Astrocyte (in vitro differentiated cells and primary cell): ENCODE results near the gene HOXB2. TPM values are rescaled to one million over a fixed set of nuclear protein-coding genes. Genes with fewer than 3 reads are reported as not detected.

Experiments
- DNase-seq: peaks from one replicate; pipeline ENCODE4 v3.0.0-alpha.2; 2010; ENCODE audit warnings: low read depth
- FAIRE-seq: peaks from 2 replicates; lab custom pipeline; 2011; peaks lifted over from hg19 to GRCh38; lab: Jason Lieb, UNC
- H2AFZ ChIP-seq: 2 replicates; pipeline ENCODE4 v1.6.0; 2012; ENCODE audit warnings: low read depth, low read length, inconsistent platforms
- H3K27ac ChIP-seq: 2 replicates; pipeline ENCODE4 v1.5.1; 2011; ENCODE audit warnings: low read depth, low read length, inconsistent platforms
- H3K27me3 ChIP-seq: 2 replicates; pipeline ENCODE4 v1.6.0; 2011; ENCODE audit warnings: low read length, inconsistent platforms; ENCODE audit not compliant: insufficient read depth
- H3K36me3 ChIP-seq: 2 replicates; pipeline ENCODE4 v1.5.1; 2011; ENCODE audit warnings: low read length, inconsistent platforms; ENCODE audit not compliant: insufficient read depth
- H3K4me1 ChIP-seq: 2 replicates; pipeline ENCODE4 v1.5.1; 2011; ENCODE audit warnings: low read length, inconsistent platforms; ENCODE audit not compliant: insufficient read depth
- H3K4me2 ChIP-seq: 2 replicates; pipeline ENCODE4 v1.6.0; 2012; ENCODE audit warnings: low read length, inconsistent platforms
- H3K4me3 ChIP-seq: 2 replicates; pipeline ENCODE4 v1.5.1; 2011; ENCODE audit warnings: low read depth, mild to moderate bottlenecking, low read length, inconsistent platforms; ENCODE audit not compliant: insufficient read depth
- H3K79me2 ChIP-seq: 2 replicates; pipeline ENCODE4 v1.6.0; 2012; ENCODE audit warnings: mild to moderate bottlenecking, low read length, inconsistent platforms; ENCODE audit not compliant: insufficient read depth
- H3K9ac ChIP-seq: 2 replicates; pipeline ENCODE4 v1.6.0; 2012; ENCODE audit warnings: mild to moderate bottlenecking, low read length, inconsistent platforms
- H3K9me3 ChIP-seq: 2 replicates; pipeline ENCODE4 v1.5.1; 2012; ENCODE audit warnings: low read depth, mild to moderate bottlenecking, low read length, inconsistent platforms; ENCODE audit not compliant: insufficient read depth
- H4K20me1 ChIP-seq: 2 replicates; pipeline ENCODE4 v1.6.0; 2012; ENCODE audit warnings: low read length, inconsistent platforms; ENCODE audit not compliant: insufficient read depth
- H3K27ac Mint-ChIP-seq: one replicate; pipeline ENCODE4 v1.8.0; 2021; ENCODE audit warnings: mild to moderate bottlenecking, mixed read lengths; ENCODE audit not compliant: unreplicated experiment
- H3K27me3 Mint-ChIP-seq: one replicate; pipeline ENCODE4 v1.8.0; 2021; ENCODE audit warnings: low read depth, mixed read lengths; ENCODE audit not compliant: unreplicated experiment
- H3K36me3 Mint-ChIP-seq: one replicate; pipeline ENCODE4 v1.8.0; 2021; ENCODE audit warnings: low read depth, mixed read lengths; ENCODE audit not compliant: unreplicated experiment
- H3K4me1 Mint-ChIP-seq: one replicate; pipeline ENCODE4 v1.8.0; 2021; ENCODE audit warnings: low read depth, mixed read lengths; ENCODE audit not compliant: unreplicated experiment
- H3K4me3 Mint-ChIP-seq: one replicate; pipeline ENCODE4 v1.8.0; 2021; ENCODE audit warnings: mild to moderate bottlenecking, moderate library complexity, mixed read lengths; ENCODE audit not compliant: unreplicated experiment
- H3K9me3 Mint-ChIP-seq: one replicate; pipeline ENCODE4 v1.8.0; 2021; ENCODE audit warnings: mild to moderate bottlenecking, mixed read lengths; ENCODE audit not compliant: unreplicated experiment
- CTCF ChIP-seq: IDR thresholded peaks from 2 replicates; pipeline ENCODE4 v1.5.1; 2011; ENCODE audit warnings: low read depth, mild to moderate bottlenecking, inconsistent platforms, low read length, moderate library complexity; ENCODE audit not compliant: insufficient read depth
- EZH2 ChIP-seq: IDR thresholded peaks from 2 replicates; pipeline ENCODE4 v1.6.1; 2012; ENCODE audit warnings: mild to moderate bottlenecking, low read length, inconsistent platforms; ENCODE audit not compliant: insufficient read depth
- total RNA-seq: library from RNA; stranded (reverse); gene quantifications from 2 replicates; pipeline ENCODE4 v1.2.1, GENCODE V29; 2021

HOXB2 gene
- total RNA-seq, 1 donor from 2014 or later, result 0.41 TPM

GRCh38 chr17:48546924-48547807 is 2.3 kb upstream of the HOXB2 start:
- no peaks in the 10 kb centered on the region for H3K36me3 ChIP-seq
- H3K4me2 ChIP-seq, result peak overlapping the region; percentile 83
- H3K9me3 Mint-ChIP-seq, result peaks cover 14% of the 10 kb centered on the region
- peaks cover 2% of the 10 kb centered on the region for H3K4me1 Mint-ChIP-seq
- peak overlapping the region; percentile 9 for H3K4me3 ChIP-seq
- H3K9me3 ChIP-seq, result no peaks in the 10 kb centered on the region
- no peaks in the 10 kb centered on the region for H4K20me1 ChIP-seq
- peak overlapping the region; percentile 95 for H3K27ac ChIP-seq
- H3K4me3 Mint-ChIP-seq, result no peak overlapping the region
- H3K4me1 ChIP-seq, result peaks cover 35% of the 10 kb centered on the region
- H3K27me3 Mint-ChIP-seq, result peaks cover 80% of the 10 kb centered on the region
- H3K27me3 ChIP-seq, result peaks cover 45% of the 10 kb centered on the region
- H3K79me2 ChIP-seq, result peaks cover 71% of the 10 kb centered on the region
- FAIRE-seq (no peak), DNase-seq (no peak)
- H2AFZ ChIP-seq, result no peak overlapping the region
- peaks cover 3% of the 10 kb centered on the region for H3K36me3 Mint-ChIP-seq
- no peak overlapping the region for H3K27ac Mint-ChIP-seq
- peak; percentile 33 for TF ChIP-seq EZH2
- TF ChIP-seq CTCF, result no peak
- H3K9ac ChIP-seq, result peak overlapping the region; percentile 96

GRCh38 chr17:48546137-48546923 is 1.4 kb upstream of the HOXB2 start:
- Histone ChIP-seq H3K4me1 (peaks cover 36% of the 10 kb centered on the region), H3K4me3 (peak overlapping the region; percentile 9), H3K27ac (peak overlapping the region; percentile 95), H3K79me2 (peaks cover 71% of the 10 kb centered on the region), H3K27me3 (peaks cover 44% of the 10 kb centered on the region), H3K9me3 (no peaks in the 10 kb centered on the region), H3K36me3 (no peaks in the 10 kb centered on the region), H3K4me2 (peak overlapping the region; percentile 83), H4K20me1 (no peaks in the 10 kb centered on the region), H3K9ac (peak overlapping the region; percentile 96), H2AFZ (no peak overlapping the region)
- H3K9me3 Mint-ChIP-seq, result peaks cover 14% of the 10 kb centered on the region
- H3K4me1 Mint-ChIP-seq, result peaks cover 2% of the 10 kb centered on the region
- DNase-seq (no peak), FAIRE-seq (no peak)
- H3K4me3 Mint-ChIP-seq, result no peak overlapping the region
- H3K36me3 Mint-ChIP-seq, result peaks cover 2% of the 10 kb centered on the region
- peaks cover 82% of the 10 kb centered on the region for H3K27me3 Mint-ChIP-seq
- peak overlapping the region; percentile 55 for H3K27ac Mint-ChIP-seq
- TF ChIP-seq CTCF, result no peak
- TF ChIP-seq EZH2, result no peak
